AG08396 (cell line): ENCODE data around the gene PTPN14.
A peak's percentile ranks its signal among the peaks of the same experiment; 100 is the strongest.

ENCODE experiments used
- DNase-seq: peaks from one replicate; pipeline ENCODE4 v3.0.0; 2012; ENCODE audit warnings: low spot score, mixed read lengths

PTPN14 gene

GRCh38 chr1:214454569-214455396 lies 96.6 kb downstream of the PTPN14 start:
- DNase-seq: peak; percentile 25

GRCh38 chr1:214453109-214453722 lies 98.2 kb downstream of the PTPN14 start:
- DNase-seq: no peak

GRCh38 chr1:214452152-214452784 lies 99.1 kb downstream of the PTPN14 start:
- DNase-seq: no peak

- no peak for DNase-seq
These were observed 99.8 kb downstream of the PTPN14 start for GRCh38 chr1:214451596-214451995.

GRCh38 chr1:214449371-214449770 lies 102.0 kb downstream of the PTPN14 start:
- DNase-seq: no peak

GRCh38 chr1:214448536-214448935 lies 102.9 kb downstream of the PTPN14 start:
- DNase-seq: no peak

GRCh38 chr1:214447557-214447871 lies 103.9 kb downstream of the PTPN14 start:
- no peak for DNase-seq

- DNase-seq: peak; percentile 80
These were observed 104.4 kb downstream of the PTPN14 start for GRCh38 chr1:214446772-214447556.

- DNase-seq: peak; percentile 43
These were observed 105.4 kb downstream of the PTPN14 start for GRCh38 chr1:214445831-214446614.

- no peak for DNase-seq
These were observed 106.2 kb downstream of the PTPN14 start for GRCh38 chr1:214445199-214445598.

GRCh38 chr1:214444182-214444939 lies 107.0 kb downstream of the PTPN14 start:
- no peak for DNase-seq

GRCh38 chr1:214441119-214441518 lies 110.3 kb downstream of the PTPN14 start:
- no peak for DNase-seq

- no peak for DNase-seq
These were observed 111.0 kb downstream of the PTPN14 start for GRCh38 chr1:214440219-214440965.

- no peak for DNase-seq
These were observed 111.9 kb downstream of the PTPN14 start for GRCh38 chr1:214439352-214440119.

GRCh38 chr1:214438530-214438929 lies 112.9 kb downstream of the PTPN14 start:
- no peak for DNase-seq

- DNase-seq: no peak
These were observed 113.3 kb downstream of the PTPN14 start for GRCh38 chr1:214438075-214438474.

GRCh38 chr1:214435867-214436266 lies 115.5 kb downstream of the PTPN14 start:
- DNase-seq: no peak

GRCh38 chr1:214432245-214432644 lies 119.2 kb downstream of the PTPN14 start:
- no peak for DNase-seq
